Small intestine (tissue), 7 donors: Measurements from ENCODE around the gene PIP5K1B. TPM values are rescaled to one million over a fixed set of nuclear protein-coding genes. Genes with fewer than 3 reads are reported as not detected.

Experiments used
- DNase-seq, 2 donors: peaks; one replicate each; pipeline versions ENCODE4 v3.0.0 to v3.0.0-alpha.2; 2013
- FAIRE-seq: peaks from 2 replicates; lab custom pipeline; 2012; peaks lifted over from hg19 to GRCh38; lab: Jason Lieb, UNC
- H3K27ac ChIP-seq, 3 donors: one replicate each; pipeline ENCODE4 v1.5.1; 2013; ENCODE audit warnings: low read length in 2 of 3, mild to moderate bottlenecking in 2 of 3, control low read depth in 1 of 3, inconsistent platforms in 1 of 3, low read depth in 1 of 3, moderate library complexity in 1 of 3
- H3K27me3 ChIP-seq, 3 donors: one replicate each; pipeline ENCODE4 v1.6.1; 2013; ENCODE audit warnings: low read length in 3 of 3, inconsistent platforms in 1 of 3; ENCODE audit not compliant: control insufficient read depth in 3 of 3, insufficient read depth in 3 of 3
- H3K36me3 ChIP-seq, 3 donors: one replicate each; pipeline ENCODE4 v1.6.1; 2013; ENCODE audit warnings: low read length in 3 of 3, inconsistent platforms in 1 of 3, low read depth in 1 of 3, mild to moderate bottlenecking in 1 of 3, moderate library complexity in 1 of 3; ENCODE audit not compliant: control insufficient read depth in 3 of 3, insufficient read depth in 2 of 3
- H3K4me1 ChIP-seq, 3 donors: one replicate each; pipeline ENCODE4 v1.6.1; 2013; ENCODE audit warnings: low read length in 2 of 3, inconsistent platforms in 1 of 3, low read depth in 1 of 3, mild to moderate bottlenecking in 1 of 3, moderate library complexity in 1 of 3; ENCODE audit not compliant: control insufficient read depth in 3 of 3, insufficient read depth in 2 of 3
- H3K4me3 ChIP-seq, 3 donors: one replicate each; pipeline ENCODE4 v1.5.1; 2013; ENCODE audit warnings: low read length in 3 of 3, control low read depth in 1 of 3, inconsistent platforms in 1 of 3, low read depth in 1 of 3, mild to moderate bottlenecking in 1 of 3, moderate library complexity in 1 of 3
- H3K9me3 ChIP-seq, 2 donors: one replicate each; pipeline ENCODE4 v1.6.1; 2013; ENCODE audit warnings: low read depth in 1 of 2, low read length in 1 of 2; ENCODE audit not compliant: control insufficient read depth in 2 of 2, insufficient read depth in 1 of 2
- WGBS, 3 donors: extraction: QIAGEN DNeasy Blood & Tissue Kit; methylation state at CpG; one replicate each; pipeline ENCODE4 v1.1.7; 2013; 5-methylcytosine and 5-hydroxymethylcytosine counted together
- polyA plus RNA-seq, 4 donors: library from polyadenylated mRNA; stranded (reverse) in 3 of 4; unstranded in 1 of 4; fragments of 200-250 nt in 3 of 4; fragments of 120-200 nt in 1 of 4; gene quantifications; one replicate each; pipeline versions ENCODE4 v1.2.1 to v1.2.3, GENCODE V29; 2013
- donor health status: healthy with polysubstance abuse.
- donor health status: control.
- donor health status: control.
- donor health status: Bipolar disorder and iron deficiency.
- donor health status: healthy.

Gene PIP5K1B
- polyA plus RNA-seq, 4 donors, result 28.8 to 58.0 (median 49.7) TPM

- H3K9me3 ChIP-seq, result no peaks in the 10 kb centered on the region
- H3K4me3 ChIP-seq, result no peak overlapping the region
- no peak overlapping the region for H3K27ac ChIP-seq
- no peaks in the 10 kb centered on the region for H3K27me3 ChIP-seq
- no peak for FAIRE-seq
- H3K36me3 ChIP-seq, result peaks cover 4 to 18% (median 4%) of the 10 kb centered on the region in 3 donors
- DNase-seq, result no peak
- H3K4me1 ChIP-seq, result peaks cover 3 to 25% (median 14%) of the 10 kb centered on the region in 3 donors
- 50 to 86% (median 72%) methylated on average over 2 of the region's 2 CpGs for WGBS, 3 donors
Measured at GRCh38 chr9:68785965-68786364, 80.9 kb downstream of the PIP5K1B start.

DNA sequence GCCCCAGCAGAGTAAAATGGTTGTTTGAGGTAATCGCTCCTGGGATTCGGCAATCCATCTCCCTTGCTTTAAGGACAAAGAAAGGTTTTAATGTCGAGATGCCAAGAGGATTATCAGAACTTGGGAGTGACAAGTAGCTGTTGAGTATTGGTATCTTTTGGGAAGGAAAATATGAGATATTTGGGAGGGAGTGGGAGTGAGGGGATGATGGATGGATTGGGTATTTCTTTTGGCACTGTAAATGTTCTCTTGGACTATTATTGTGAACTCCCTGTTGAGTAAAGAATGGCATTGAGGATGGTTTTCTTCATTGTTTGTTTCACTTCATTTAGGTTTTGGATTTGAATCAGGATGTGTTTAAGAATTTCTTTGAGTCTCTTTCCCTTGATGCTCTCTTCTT, 86.1 kb downstream of the PIP5K1B start:
- Histone ChIP-seq H3K4me1 (peaks cover 0 to 11% (median 0%) of the 10 kb centered on the region in 3 donors), H3K36me3 (peaks cover 0 to 15% (median under 1%) of the 10 kb centered on the region in 3 donors), H3K9me3 (no peaks in the 10 kb centered on the region), H3K27me3 (no peaks in the 10 kb centered on the region), H3K4me3 (no peak overlapping the region), H3K27ac (no peak overlapping the region)
- FAIRE-seq (no peak), DNase-seq (no peak)
- 93 to 95% (median 94%) methylated on average over 3 of the region's 3 CpGs for whole genome bisulfite sequencing, 3 donors

DNA sequence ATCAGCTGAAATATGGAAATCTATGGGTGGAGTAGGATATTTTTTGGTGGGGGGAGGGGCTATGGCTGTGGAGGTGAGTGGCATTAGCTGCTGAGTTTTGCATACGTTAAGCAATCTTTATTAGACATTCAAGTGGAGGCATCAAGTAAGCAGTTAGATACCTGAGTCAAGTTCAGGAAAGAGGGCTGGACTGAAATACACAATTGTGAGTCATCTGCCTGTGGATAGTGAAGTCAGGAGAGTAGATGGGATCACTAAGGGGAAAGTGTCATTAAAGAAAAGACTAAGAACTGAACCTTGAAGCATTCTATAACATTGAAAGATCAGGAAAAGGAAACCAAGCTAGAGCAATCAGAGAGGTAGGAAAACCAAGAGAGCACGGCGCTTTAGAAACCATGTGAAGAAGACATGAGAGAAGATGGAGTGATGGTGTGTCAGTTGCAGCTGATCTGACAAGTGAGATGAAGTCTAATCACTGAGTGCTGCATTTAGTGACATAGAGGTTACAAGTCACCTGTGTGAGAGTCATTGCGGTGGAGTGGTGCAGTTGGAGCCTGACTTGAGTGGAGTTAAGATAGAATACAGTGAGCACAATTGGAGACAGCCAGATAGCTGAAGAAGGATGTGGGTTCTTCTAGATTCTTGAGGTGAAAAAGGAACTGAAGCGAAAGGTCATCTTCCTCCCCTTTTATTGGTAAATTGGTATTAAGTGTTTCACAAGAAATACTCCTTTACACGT, 88.7 kb downstream of the PIP5K1B start:
- Histone ChIP-seq H3K9me3 (no peaks in the 10 kb centered on the region), H3K4me1 (peaks cover 0 to 11% (median 0%) of the 10 kb centered on the region in 3 donors), H3K27ac (peak overlapping the region in 1 of 3 donors; percentile 63), H3K4me3 (no peak overlapping the region), H3K36me3 (peaks cover 0 to 5% (median 0%) of the 10 kb centered on the region in 3 donors), H3K27me3 (no peaks in the 10 kb centered on the region)
- DNase-seq (peak; percentile 24 to 44), FAIRE-seq (no peak)
- 81 to 84% (median 82%) methylated on average over 6 of the region's 6 CpGs for WGBS, 3 donors

DNA sequence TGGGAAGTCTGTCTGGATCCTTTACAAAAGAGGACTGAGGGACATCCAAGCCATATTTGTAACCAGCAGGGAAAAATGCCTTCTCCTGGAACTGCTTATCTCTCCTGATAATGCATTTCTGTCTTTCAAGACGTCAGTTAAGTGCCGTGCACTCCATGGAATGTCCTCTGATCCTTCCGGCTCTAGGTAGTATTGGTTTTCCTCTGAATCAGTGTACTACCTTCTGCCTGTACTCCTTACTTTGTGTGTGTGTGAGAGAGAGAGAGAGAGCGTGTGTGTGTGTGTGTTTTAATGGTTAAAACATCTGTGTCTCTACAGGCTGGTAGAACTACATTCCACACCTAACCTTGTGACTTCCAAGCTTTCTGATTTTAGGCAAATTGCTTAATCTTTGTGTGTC, 89.9 kb downstream of the PIP5K1B start:
- FAIRE-seq (no peak), DNase-seq (peak; percentile 69 to 74)
- Histone ChIP-seq H3K27ac (peak overlapping the region in 2 of 3 donors; percentile 58 to 63), H3K36me3 (no peaks in the 10 kb centered on the region), H3K9me3 (no peaks in the 10 kb centered on the region), H3K27me3 (no peaks in the 10 kb centered on the region), H3K4me3 (no peak overlapping the region), H3K4me1 (peaks cover 0 to 11% (median 0%) of the 10 kb centered on the region in 3 donors)
- 24 to 54% (median 36%) methylated on average over 4 of the region's 4 CpGs for WGBS, 3 donors

DNA sequence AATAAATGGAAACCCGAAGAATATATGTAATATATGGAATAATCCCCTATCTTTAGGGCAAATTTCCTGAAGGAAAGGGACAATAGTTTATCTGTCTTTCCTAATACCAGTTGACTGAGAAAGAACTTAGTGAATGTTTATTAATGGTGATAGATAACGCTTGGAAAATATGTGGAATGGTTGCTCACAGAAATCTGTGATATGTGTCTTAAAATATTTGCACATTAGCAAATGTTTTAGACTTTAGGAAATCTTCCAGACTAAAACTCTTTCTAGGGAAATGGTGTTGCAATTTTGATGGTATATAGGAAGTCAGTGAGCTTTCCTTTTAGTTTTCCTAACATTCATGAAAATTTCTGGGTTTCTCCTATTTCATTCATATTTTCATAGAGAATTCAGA, 90.4 kb downstream of the PIP5K1B start:
- DNase-seq, result no peak
- 77 to 84% (median 81%) methylated on average over 2 of the region's 2 CpGs for WGBS, 3 donors
- Histone ChIP-seq H3K27me3 (no peaks in the 10 kb centered on the region), H3K27ac (peak overlapping the region in 1 of 3 donors; percentile 7), H3K4me3 (no peak overlapping the region), H3K4me1 (peaks cover 0 to 11% (median 0%) of the 10 kb centered on the region in 3 donors), H3K36me3 (no peaks in the 10 kb centered on the region), H3K9me3 (no peaks in the 10 kb centered on the region)
- FAIRE-seq, result no peak

- no peak for FAIRE-seq
- 81 to 90% (median 90%) methylated on average over 3 of the region's 3 CpGs for WGBS, 3 donors
Measured at GRCh38 chr9:68797116-68797515, 92.1 kb downstream of the PIP5K1B start.

GRCh38 chr9:68798423-68798822, 93.4 kb downstream of the PIP5K1B start:
- peaks cover 0 to 20% (median 3%) of the 10 kb centered on the region in 3 donors for H3K4me1 ChIP-seq
- DNase-seq (no peak), FAIRE-seq (no peak)
- no peaks in the 10 kb centered on the region for H3K9me3 ChIP-seq
- no peak overlapping the region for H3K27ac ChIP-seq
- 65 to 84% (median 67%) methylated on average over 1 of the region's 1 CpG for WGBS, 3 donors
- no peaks in the 10 kb centered on the region for H3K27me3 ChIP-seq
- no peak overlapping the region for H3K4me3 ChIP-seq
- peaks cover 0 to 2% (median 0%) of the 10 kb centered on the region in 3 donors for H3K36me3 ChIP-seq

More at GRCh38 chr9:68797116-68797515, 92.1 kb downstream of the PIP5K1B start:
- H3K36me3 ChIP-seq, result no peaks in the 10 kb centered on the region
- H3K27ac ChIP-seq, result no peak overlapping the region
- no peaks in the 10 kb centered on the region for H3K9me3 ChIP-seq
- peaks cover 0 to 11% (median 0%) of the 10 kb centered on the region in 3 donors for H3K4me1 ChIP-seq
- no peak for DNase-seq
- no peak overlapping the region for H3K4me3 ChIP-seq
- no peaks in the 10 kb centered on the region for H3K27me3 ChIP-seq

- DNase-seq, result no peak
- no peak for FAIRE-seq
- WGBS, 3 donors, result 85 to 92% (median 86%) methylated on average over 2 of the region's 2 CpGs
- H3K9me3 ChIP-seq, result no peaks in the 10 kb centered on the region
- peaks cover 0 to 14% (median 0%) of the 10 kb centered on the region in 3 donors for H3K36me3 ChIP-seq
- H3K4me1 ChIP-seq, result peaks cover 0 to 16% (median 3%) of the 10 kb centered on the region in 3 donors
- H3K27ac ChIP-seq, result no peak overlapping the region
- H3K27me3 ChIP-seq, result no peaks in the 10 kb centered on the region
- H3K4me3 ChIP-seq, result no peak overlapping the region
Measured at GRCh38 chr9:68800836-68801235, 95.8 kb downstream of the PIP5K1B start.
